HCT116 (cell line): ENCODE measurements around the gene NXT1.

Experiments used
- CTCF ChIP-seq, 3 experiments: fragments of 200-600 bp in 1 of 3; sonication (generic) in 1 of 3; IDR thresholded peaks in 2 of 3; conservative IDR thresholded peaks in 1 of 3; 2 replicates each; pipeline ENCODE4 v1.5.1; 2012 to 2017; ENCODE audit warnings: low read depth in 2 of 3, low read length in 2 of 3, antibody characterized with exemption in 1 of 3, borderline replicate concordance in 1 of 3, control low read depth in 1 of 3, mild to moderate bottlenecking in 1 of 3, mixed read lengths in 1 of 3, mixed run types in 1 of 3, moderate library complexity in 1 of 3; ENCODE audit not compliant: insufficient read depth in 1 of 3
- EZH2 ChIP-seq: fragments of 200-600 bp; sonication (generic); IDR thresholded peaks from 2 replicates; pipeline ENCODE4 v1.6.1; 2017; ENCODE audit warnings: antibody characterized with exemption, mixed run types
- EZH2phosphoT487 ChIP-seq: fragments of 200-600 bp; IDR thresholded peaks from 2 replicates; pipeline ENCODE4 v1.6.1; 2018; ENCODE audit warnings: antibody characterized with exemption, borderline replicate concordance
- MAX ChIP-seq: IDR thresholded peaks from 2 replicates; pipeline ENCODE4 v1.6.1; 2012
- POLR2A ChIP-seq: IDR thresholded peaks from 2 replicates; pipeline ENCODE4 v1.7.0; 2011; ENCODE audit warnings: borderline replicate concordance; ENCODE audit not compliant: insufficient read depth, insufficient read length; ENCODE audit errors: extremely low read depth
- RAD21 ChIP-seq: IDR thresholded peaks from 2 replicates; pipeline ENCODE4 v1.6.1; 2012; ENCODE audit warnings: low read depth, mild to moderate bottlenecking
- REST ChIP-seq: IDR thresholded peaks from 2 replicates; pipeline ENCODE4 v1.6.1; 2012; ENCODE audit warnings: low read depth
- SP1 ChIP-seq: IDR thresholded peaks from 2 replicates; pipeline ENCODE4 v1.6.1; 2012; ENCODE audit warnings: low read depth
- SRF ChIP-seq: IDR thresholded peaks from 2 replicates; pipeline ENCODE4 v1.6.1; 2012; ENCODE audit warnings: low read depth

GRCh38 chr20:23403751-23404150 lies 53.2 kb downstream of the NXT1 start:
- TF ChIP-seq RAD21 (no peak), EZH2phosphoT487 (no peak), SRF (no peak), SP1 (no peak), POLR2A (no peak), CTCF (IDR thresholded peaks at IDR 0.05 in 2 of 3, conservative IDR thresholded peaks at IDR 0.05 in 1 of 3; ENCODE audit: borderline replicate concordance in 1 of 3, insufficient read depth in 1 of 3, low read depth in 2 of 3, low read length in 2 of 3) (no peak), MAX (no peak), EZH2 (no peak), REST (no peak)
